ENCODE measurements around the gene SATL1. TPM values are rescaled to one million over a fixed set of nuclear protein-coding genes. Genes with fewer than 3 reads are reported as not detected.

SATL1 gene
- total RNA-seq, 4 donors from 2014 or later: not detected

GRCh38 chrX:85115252-85115651 lies 128.3 kb downstream of the SATL1 start:
- TF ChIP-seq CTCF (IDR thresholded peaks at IDR 0.05; ENCODE audit: low read depth): no peak

GRCh38 chrX:85114776-85115175 lies 128.8 kb downstream of the SATL1 start:
- no peak for TF ChIP-seq CTCF (IDR thresholded peaks at IDR 0.05; ENCODE audit: low read depth)

- TF ChIP-seq CTCF (IDR thresholded peaks at IDR 0.05; ENCODE audit: low read depth): no peak
These were observed 129.4 kb downstream of the SATL1 start for GRCh38 chrX:85114171-85114570.

GRCh38 chrX:85113746-85114145 lies 129.8 kb downstream of the SATL1 start:
- no peak for TF ChIP-seq CTCF (IDR thresholded peaks at IDR 0.05; ENCODE audit: low read depth)

- no peak for TF ChIP-seq CTCF (IDR thresholded peaks at IDR 0.05; ENCODE audit: low read depth)
These were observed 131.3 kb downstream of the SATL1 start for GRCh38 chrX:85112293-85112692.

GRCh38 chrX:85111347-85111746 lies 132.2 kb downstream of the SATL1 start:
- TF ChIP-seq CTCF (IDR thresholded peaks at IDR 0.05; ENCODE audit: low read depth): no peak

- no peak for TF ChIP-seq CTCF (IDR thresholded peaks at IDR 0.05; ENCODE audit: low read depth)
These were observed 134.3 kb downstream of the SATL1 start for GRCh38 chrX:85109235-85109634.
